GM18858 (cell line): ENCODE results near the gene RGPD4.
"Not testable (repeated sequence)": the region's sequence is repeated elsewhere in the genome, so short reads cannot be mapped to it uniquely, and the experiment has no call there.

ENCODE experiments used
- ATAC-seq: cut with Tn5 transposase; IDR thresholded peaks from one replicate; pipeline ENCODE4 v1.9.1; 2021; ENCODE audit not compliant: unreplicated experiment

Gene RGPD4

DNA sequence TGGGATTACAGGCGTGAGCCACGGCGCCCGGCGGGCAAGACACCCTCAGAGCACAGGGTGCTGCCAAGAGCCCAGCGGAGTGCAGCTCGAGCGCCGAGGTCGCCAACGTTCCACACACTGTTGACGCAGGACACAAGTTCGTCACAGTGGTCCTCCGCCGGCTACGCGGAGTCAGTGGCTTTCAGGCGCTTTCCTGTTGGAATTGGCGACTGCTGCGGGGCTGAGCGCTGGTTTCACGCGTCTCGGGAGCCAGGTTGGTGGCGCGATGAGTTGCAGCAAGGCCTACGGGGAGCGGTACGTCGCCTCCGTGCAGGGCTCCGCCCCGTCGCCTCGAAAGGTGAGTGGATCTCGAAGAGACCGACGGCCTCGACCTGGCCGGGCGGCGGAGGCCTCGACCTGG lies at the start of gene RGPD4:
Gene RGPD4, plus strand, starts transcription at position 144 of the 400 bp plus-strand sequence. Its CDS starts 122 bp downstream, at position 266.
- ATAC-seq, result not testable (repeated sequence)

DNA sequence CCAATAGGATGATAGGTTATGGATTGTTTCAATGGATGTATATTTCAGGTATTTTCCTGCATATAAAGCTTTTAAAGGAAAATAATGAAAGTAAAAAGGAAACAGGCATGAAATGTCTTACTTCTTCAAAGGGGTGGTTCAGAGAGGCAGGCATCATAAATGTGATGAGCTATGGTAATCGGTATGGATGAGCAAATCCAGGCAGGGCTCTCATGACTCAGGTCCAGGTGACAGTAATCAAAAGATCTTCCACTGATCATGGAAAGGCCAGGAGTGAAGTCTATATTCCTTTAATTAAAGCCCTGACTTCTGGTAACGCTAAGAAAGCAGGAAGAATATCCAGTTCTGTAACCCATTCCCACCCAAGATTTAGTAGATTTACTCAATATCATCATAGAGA lies 48.7 kb upstream of the RGPD4 start:
- ATAC-seq, result no peak

DNA sequence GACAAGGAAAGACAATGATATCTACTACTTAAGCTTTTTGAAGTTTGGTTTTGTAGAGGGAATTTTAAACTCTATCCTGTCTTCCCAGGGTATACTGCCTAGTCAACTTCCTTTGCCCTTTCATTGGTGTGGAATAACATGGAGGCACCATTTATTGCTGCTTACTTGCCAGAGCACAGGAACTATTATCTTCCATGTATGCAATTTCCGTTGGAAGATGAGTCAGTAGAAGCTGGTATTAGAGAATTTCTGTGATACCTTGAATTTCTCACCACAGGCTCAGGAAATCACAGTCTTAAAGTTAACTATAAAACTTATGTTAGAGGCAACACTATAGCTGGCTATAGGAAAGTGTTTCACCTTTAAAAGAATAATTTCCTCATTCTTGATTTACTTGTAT lies 40.9 kb upstream of the RGPD4 start:
- no peak for ATAC-seq

DNA sequence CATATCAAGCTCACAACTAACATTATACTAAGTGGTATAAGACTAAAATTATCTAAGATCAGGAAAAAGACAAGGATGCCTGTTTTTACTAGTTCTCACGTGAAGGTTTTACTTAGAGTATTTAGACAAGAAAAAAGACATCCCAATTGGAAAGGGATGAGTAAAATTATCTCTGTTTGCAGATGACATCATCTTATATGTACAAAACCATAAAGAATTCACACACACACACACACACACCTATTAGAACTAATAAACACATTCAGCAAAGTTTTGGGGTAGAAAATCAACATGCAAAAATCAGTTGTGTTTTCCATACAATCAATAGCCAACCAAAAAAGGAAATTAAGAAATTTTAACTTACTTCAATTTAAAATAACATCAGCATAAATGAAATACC lies 35.9 kb upstream of the RGPD4 start:
- ATAC-seq, result no peak

DNA sequence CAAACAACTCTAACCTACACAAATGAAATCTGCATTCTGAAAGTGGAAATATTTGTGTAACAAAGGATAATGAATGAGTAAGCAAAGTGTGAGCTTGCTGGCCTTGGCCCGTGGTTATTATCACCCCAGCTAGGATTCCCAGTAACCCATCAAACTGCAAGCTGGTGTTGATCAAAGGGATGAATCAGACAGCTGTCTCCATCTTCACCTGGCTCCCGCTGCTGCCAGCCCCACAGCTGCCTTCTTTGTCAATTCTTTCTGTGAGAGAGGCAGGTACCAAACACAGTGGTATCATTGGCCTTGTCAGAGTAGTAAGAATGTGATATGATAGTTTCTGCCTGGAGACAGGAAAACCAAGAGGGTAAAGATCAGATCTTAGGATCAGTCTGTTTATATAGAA lies 25.2 kb upstream of the RGPD4 start:
- ATAC-seq, result no peak

DNA sequence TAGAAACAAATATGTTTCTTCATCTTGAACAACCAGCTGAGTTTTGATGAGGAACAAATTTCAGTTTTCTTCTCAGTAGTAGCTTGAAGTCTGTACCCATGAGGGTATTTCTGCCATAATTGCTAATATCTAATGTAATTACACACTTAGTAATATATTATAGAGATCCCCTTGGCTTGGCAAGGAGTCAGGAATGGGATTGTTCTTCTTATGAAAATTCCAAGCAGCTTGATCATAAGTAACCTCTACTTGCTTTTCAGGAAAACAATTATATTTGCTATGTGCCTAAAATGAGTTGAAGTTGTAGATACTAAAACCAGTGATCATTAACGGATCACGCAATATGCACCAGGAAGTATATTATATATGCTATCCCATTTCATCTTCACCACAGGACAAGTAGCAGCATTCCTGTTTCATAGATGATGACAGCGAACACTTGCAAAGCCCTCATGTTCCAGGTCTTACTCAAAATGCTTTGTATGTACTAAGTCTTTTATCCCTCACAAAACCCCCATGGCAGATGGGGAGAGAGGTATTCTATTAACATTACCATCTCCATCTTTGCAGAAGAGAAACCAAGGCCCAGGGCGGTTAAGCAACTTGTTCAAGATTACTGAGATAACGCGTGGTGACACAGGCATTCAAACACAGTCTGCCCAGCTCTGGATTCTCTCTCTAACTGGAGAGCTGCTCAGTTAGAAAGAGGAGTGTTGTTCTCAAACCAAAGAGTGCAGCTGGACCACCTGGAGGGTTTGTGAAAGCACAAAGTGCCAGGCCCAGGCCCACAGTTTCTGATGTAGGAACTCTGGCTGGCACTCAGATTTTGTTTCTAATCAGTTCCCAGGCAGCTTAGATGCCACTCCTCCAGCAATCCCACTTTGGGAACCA lies 21.8 kb upstream of the RGPD4 start:
- no peak for ATAC-seq

DNA sequence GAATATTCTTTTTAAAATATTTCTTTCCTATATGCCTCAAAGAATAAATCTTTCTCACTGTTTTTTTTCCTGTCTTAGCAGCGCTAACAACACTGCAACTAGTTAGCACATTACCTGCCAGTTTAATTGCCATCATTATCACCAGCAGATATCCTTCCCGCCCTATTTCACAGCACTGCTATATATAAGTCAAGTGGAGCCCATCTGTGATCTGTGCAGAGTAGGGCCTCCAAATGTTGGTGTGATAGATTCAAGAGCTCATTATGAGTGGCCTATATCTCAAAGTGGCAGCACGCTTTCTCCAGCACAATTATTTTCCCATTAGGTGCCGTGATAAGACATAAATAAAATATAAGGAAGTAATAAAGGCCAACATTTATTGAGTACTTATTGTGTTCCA lies 19.8 kb upstream of the RGPD4 start:
- ATAC-seq, result no peak

DNA sequence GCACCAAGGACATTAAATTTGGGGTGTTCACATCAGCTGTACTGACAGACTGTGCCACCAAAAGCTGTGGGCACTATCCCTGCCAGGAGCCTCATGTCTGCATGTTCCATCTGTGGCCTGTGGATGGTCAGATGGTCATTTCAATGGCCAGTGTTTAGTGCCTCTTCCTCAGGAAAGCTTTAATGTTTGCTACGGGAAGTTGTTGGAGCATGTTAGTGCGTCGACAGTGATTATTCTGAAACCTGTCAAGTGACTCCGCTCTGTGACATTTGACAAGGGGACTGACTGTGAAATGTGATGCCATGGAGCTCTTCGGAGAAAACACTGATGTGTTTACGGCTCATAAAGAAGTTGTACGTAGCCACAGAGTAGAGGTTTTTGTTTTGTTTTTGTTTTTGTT lies 18.7 kb upstream of the RGPD4 start:
- no peak for ATAC-seq

DNA sequence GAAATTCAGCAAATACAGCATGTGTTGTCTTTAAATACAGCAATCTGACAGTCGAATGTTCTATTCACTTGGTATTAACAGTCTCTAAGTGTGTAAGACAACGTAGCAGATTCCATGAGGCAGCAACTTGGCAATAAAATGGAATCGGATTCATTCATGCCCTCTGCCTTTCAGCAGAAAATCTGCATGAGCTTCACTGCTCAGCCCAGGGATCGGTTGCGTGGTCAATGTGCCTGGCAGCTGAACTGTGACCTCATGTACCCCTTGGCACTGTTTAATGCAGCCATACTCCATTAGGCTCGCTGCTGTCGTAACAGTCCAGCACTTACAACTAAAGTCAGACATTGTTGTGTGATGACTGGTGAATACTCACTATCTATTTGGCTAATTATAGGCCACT lies 17.7 kb upstream of the RGPD4 start:
- no peak for ATAC-seq

DNA sequence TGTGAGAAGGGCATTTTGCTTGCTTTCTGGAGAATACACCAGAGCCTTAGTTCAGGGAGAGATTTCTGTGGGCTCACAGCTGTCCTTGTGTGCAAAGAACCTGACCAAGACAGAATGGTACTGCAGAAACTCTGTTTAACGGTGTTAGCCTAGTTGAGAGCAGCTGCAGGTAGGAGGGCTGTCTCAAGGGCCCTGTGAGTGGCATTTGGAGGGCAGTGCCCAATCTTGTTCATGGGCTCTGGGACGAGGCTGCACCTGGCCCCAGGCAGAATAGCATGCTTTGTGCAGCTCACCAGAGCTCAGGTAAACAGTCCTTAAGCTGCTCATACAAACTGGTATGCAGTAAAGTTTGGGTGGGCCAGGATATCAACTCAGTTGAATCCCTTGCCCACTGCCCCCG lies 16.9 kb upstream of the RGPD4 start:
- no peak for ATAC-seq

DNA sequence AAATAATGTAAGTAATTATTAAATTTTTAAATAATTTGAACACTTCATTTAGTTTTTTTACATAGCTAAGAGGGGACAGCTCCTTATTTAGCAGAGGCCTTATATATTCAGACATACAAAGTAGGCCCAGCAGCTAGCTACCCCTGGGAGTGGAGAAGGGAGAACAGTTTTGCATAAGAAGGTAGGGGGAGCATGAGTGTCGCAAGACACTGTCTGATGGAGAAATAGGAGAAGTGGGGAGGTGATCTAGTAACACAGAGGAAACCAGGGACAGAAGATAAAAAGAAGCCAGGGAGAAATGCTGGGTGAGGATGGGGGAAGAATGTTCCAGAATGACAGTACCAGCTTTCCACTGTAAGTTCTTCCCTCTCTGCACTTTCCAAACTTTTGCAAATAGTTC lies 16.0 kb upstream of the RGPD4 start:
- ATAC-seq, result no peak

DNA sequence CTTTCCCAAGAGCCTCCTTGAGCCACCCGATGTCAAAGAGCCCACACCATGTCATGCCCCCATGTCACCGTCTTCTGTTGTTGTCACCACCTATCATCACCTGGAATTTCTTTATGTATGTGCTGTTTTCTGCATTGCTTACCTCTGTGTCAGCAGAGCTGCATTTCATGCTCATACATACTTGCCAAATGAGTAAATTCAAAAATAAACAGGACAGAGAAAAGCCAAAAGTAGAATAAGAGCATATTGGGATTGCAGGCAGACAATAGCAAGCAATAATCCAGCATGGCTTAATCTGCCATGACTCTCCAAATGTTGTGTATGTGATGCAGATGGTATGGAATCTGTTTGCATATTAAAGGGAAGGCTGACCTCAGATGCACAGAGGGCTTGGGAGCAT lies 15.3 kb upstream of the RGPD4 start:
- ATAC-seq, result no peak

DNA sequence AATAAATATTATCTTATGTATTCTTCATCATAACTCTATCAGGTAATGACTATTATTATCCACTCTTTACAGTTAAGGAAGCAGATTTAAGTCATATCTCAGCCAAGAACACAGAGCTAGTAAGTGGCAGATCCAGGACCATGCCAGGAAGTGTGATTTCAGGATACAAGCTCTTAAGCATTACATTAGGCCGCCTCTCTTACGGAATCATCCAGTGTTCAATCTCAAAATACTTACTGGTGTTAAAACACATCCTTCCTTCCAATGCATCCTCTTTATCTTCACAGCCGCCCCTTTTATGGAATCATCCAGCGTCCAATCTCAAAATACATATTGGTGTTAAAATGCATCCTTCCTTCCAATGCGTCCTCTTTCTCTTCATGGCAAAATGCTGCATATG lies 14.7 kb upstream of the RGPD4 start:
- ATAC-seq, result no peak

DNA sequence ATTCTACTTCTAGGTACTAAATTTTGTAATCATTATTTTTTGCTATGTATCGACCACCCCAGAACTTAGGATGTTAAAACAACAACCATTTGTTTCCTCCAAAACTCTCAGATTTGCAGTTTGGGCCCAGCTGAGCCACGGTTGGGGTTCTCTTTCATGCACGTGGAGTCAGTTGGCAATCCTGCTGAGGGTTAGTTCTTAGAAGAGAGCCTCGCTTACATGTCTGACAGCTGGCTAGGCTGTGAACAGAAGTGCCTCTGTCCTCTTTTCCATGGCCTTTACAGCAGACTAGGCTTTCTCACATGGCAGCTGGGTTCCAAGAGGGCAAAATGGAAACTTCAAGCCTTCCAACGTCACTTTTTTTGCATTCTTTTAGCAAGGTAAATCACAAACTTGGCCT lies 9.3 kb upstream of the RGPD4 start:
- no peak for ATAC-seq

DNA sequence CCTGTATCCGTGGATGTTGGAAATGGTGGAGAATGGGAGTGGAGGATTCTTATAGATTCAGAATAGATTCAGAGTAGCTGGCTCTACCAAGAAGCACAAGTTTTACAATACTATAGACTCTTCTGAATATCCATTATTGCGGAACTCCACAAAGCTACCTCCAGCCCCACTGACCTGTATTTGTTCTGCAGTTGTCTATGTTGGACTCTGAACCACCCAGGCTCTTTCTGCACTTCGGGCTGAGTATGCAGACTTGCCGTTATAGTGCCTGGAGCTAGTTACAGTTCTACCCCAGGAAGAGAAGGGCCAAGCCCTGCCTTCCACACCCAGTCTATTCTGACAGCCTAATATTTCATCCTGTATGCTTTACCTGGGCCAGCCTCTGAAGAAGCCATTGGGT lies 4.4 kb upstream of the RGPD4 start:
- ATAC-seq, result no peak

DNA sequence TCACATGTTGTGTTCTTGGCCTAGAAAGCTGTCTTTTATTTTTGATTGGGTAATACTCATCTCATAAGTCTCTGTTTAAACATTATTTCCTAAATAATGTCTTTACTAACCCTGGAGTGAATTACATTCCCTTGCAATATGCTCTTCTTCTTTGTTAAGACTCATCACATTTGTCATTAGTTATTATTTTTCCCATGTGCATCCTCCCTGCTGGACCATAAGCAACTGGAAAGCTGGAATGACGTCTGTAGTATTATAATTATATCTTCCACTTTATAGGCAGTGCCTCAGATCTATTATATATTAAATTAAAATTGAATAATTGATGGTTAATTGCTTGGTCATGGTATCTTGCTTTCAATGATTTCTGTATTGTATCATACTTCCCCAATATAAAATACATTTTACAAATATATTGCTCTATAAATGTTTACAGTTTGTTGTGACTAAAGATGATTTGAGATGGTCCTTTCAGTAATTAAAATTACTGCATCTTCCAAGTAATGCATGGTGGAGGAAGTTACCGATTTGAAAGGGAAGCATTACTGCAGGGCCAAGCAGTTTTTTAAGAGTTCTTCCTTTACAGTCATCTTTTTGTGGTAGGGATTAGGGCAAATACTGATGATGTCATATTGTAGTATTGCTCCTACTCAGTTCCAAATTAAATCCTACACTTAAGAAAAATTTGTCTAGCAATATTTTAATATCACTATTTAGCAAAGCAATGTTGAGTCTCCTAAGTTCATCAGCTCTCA lies 2.1 kb upstream of the RGPD4 start:
- no peak for ATAC-seq

DNA sequence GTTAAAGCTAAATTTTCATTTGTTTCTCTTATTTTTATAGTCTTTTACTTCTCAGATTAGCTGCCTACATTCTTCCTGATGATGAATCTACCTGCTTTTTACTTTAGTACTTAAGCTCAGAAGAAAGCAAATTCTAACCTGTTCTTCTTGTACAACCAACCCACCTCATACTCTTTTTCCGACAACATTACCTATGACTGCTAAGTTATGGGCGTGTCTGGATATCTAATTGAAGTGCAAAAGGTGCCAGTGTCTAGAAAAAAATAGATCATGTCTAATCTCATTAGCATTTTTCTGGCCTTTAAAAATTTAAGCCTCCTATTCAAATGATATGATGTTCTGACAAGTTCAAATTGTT lies 1.5 kb upstream of the RGPD4 start:
- no peak for ATAC-seq

DNA sequence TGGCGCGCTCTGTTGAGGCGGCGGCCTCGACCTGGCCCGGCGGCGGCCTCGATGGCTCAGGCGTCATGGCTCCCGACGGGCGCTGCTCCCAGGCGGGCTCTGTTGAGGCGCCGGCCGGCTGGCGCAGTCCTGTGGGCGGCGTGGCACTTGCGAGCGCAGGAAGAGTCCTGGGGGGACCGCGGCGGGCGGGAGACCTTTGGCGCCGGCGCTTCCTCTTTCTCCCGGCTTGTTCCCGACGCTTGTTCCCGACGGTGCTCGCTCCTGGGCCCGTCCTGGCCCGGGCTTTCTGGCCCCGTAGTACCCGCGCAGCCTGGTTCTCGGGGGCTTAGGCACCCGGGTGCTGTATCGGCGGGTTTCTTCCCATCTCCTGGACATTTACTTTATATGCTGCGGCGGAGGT lies 2.8 kb downstream of the RGPD4 start:
- not testable (repeated sequence) for ATAC-seq

DNA sequence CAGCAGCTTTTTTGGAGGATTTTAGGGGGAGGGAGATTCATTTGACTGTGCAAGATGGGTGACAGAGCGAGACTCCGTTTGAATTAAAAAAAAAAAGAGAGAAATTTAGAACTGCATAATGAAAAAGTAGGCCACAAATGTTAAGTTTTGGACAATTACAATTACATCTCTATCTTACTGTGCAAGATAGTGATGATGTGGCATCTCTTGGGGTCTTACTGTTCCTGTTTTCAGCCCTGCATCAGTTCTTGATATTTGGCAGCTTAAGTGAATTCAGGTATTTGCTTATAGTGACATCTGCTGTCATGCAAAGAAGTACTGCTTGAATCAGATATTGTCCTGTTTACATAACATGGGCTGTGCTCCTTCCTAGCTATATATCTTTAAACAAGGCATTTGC lies 6.5 kb downstream of the RGPD4 start:
- ATAC-seq, result not testable (repeated sequence)

DNA sequence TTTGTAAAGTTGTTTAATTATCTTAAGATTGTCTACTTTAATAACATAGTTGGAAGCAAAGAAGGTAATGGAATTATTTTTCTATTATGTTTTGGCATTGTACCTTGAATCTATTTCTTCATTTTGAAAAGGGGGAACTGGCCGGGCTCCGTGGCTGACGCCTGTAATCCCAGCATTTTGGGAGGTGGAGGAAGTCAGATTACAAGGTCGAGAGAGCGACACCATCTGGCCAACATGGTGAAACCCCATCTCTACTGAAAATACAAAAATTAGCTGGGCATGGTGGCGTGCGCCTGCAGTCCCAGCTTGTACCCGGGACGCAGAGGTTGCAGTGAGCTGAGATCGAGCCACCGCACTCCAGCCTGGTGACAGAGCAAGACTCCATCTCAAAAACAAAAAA lies 6.9 kb downstream of the RGPD4 start:
- ATAC-seq, result not testable (repeated sequence)

DNA sequence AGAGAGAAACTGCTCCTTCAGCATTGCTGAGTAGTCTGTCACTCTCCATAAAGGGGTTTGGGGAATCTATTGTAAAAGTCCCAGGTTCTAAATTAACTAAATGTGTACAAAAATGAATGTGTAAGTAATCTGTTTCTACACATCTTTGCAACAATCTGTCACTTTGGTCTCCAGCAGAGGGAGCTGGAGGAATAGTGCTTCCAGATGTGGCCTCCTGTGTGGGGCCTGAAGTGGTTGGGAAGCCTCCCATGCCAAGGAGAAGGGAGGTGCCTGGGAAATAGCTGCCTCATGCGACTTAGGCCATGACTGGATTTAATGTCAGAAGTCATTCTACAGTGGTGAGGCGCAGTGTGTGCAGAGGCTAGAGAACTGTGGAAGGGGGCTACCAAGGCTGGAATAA lies 89.4 kb downstream of the RGPD4 start:
- not testable (repeated sequence) for ATAC-seq

DNA sequence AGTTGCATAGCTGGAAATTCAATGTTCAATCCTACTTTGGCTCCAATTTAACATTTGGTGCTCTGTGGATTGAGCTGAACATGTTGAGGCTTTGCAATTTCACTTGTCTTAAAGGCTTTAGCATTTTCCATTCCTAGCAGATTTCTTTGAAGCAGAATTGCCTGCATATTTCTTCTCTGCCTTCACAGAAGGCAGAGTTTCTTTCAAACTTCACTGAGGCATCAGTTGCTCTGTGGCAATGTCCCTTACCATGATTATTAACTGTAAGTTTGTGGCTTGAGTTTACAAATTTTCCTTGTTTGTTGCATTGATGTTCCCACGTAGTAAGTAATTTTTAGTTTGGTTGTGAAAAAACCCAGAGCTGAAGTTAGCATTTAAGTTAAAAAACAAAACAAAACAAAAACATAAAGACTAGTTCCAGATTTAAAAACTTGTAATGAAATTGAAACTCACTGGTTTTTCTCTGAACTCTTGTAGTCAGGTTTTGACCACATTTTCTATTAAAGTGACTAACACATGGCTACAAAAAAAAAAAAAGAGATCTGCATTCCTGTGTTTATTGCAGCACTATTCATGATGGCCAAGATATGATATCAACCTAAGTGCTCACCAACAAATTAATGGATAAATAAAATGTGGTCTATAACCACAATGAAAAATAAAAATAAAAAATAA lies 90.1 kb downstream of the RGPD4 start:
- not testable (repeated sequence) for ATAC-seq
